Upper lobe of left lung (tissue), 4 donors: Measurements from ENCODE around the gene GH2.
"Not testable (repeated sequence)": the region's sequence is repeated elsewhere in the genome, so short reads cannot be mapped to it uniquely, and the experiment has no call there.

Source experiments
- CTCF ChIP-seq, 6 experiments: fragments of 450-650 bp in 4 of 6; fragments of 200-600 bp in 2 of 6; sonication (generic) in 2 of 6; IDR thresholded peaks; one replicate each; pipeline ENCODE4 v1.5.1; 2016 to 2019; ENCODE audit warnings: antibody characterized with exemption in 6 of 6
- POLR2A ChIP-seq, 4 donors: fragments of 450-650 bp; IDR thresholded peaks; one replicate each; pipeline ENCODE4 v1.5.1; 2016 to 2017; ENCODE audit warnings: antibody characterized with exemption in 4 of 4, mild to moderate bottlenecking in 2 of 4

GRCh38 chr17:63856425-63856824 is 25.3 kb downstream of the GH2 start:
- not testable (repeated sequence) for TF ChIP-seq CTCF, POLR2A (IDR thresholded peaks at IDR 0.05)
